Panc1 (cell line): ENCODE results near the gene GJB2. TPM values are rescaled to one million over a fixed set of nuclear protein-coding genes. Genes with fewer than 3 reads are reported as not detected.
A peak's percentile ranks its signal among the peaks of the same experiment; 100 is the strongest.

Source experiments
- ATAC-seq: fragments of 200-7000 bp; cut with Tn5 transposase; 2 replicates; pipeline ENCODE4 v1.9.1; 2020; ENCODE audit warnings: mild to moderate bottlenecking, moderate library complexity
- BruUV-seq: library from RNA; stranded (reverse); fragments of 400-500 nt; replicated peaks from 2 replicates; lab custom pipeline; 2021; lab: Mats Ljungman, UMichigan
- CTCF ChIA-PET: fragments of 300-600 bp; sonication (Branson Sonifier 250); formaldehyde crosslinking; loops from one replicate; lab custom pipeline; 2022; ENCODE audit warnings: antibody characterized with exemption; lab: Charles Lee
- POLR2A ChIA-PET: fragments of 300-600 bp; sonication (Branson Sonifier 250); formaldehyde crosslinking; loops from one replicate; lab custom pipeline; 2022; ENCODE audit warnings: antibody characterized with exemption; lab: Charles Lee
- DNase-seq: peaks from one replicate; pipeline ENCODE4 v3.0.0-alpha.2; 2010; ENCODE audit warnings: low read depth, low spot score
- H3K27ac ChIP-seq: 2 replicates; pipeline ENCODE4 v1.5.1; 2011; ENCODE audit warnings: mild to moderate bottlenecking, low read length, inconsistent platforms
- H3K27me3 ChIP-seq: fragments of 200-500 bp; sonication (Bioruptor generic); 2 replicates; pipeline ENCODE4 v1.6.0; 2014; ENCODE audit warnings: low read length, inconsistent platforms; ENCODE audit not compliant: control insufficient read depth, insufficient read depth
- H3K36me3 ChIP-seq: fragments of 200-500 bp; sonication (Bioruptor generic); 2 replicates; pipeline ENCODE4 v1.5.1; 2014; ENCODE audit warnings: inconsistent platforms, mild to moderate bottlenecking, low read length, moderate library complexity; ENCODE audit not compliant: control insufficient read depth, insufficient read depth
- H3K4me1 ChIP-seq: 2 replicates; pipeline ENCODE4 v1.5.1; 2011; ENCODE audit warnings: inconsistent platforms, mild to moderate bottlenecking, low read length, moderate library complexity; ENCODE audit not compliant: control insufficient read depth, insufficient read depth
- H3K4me3 ChIP-seq, 2 experiments: 2 replicates each; pipeline ENCODE4 v1.5.1; 2011 to 2012; ENCODE audit warnings: low read depth in 2 of 2, low read length in 2 of 2, mild to moderate bottlenecking in 2 of 2, inconsistent platforms in 1 of 2, moderate library complexity in 1 of 2
- H3K9me3 ChIP-seq: fragments of 200-500 bp; sonication (Bioruptor generic); 2 replicates; pipeline ENCODE4 v1.5.1; 2014; ENCODE audit warnings: low read depth, mild to moderate bottlenecking, inconsistent platforms, low read length, moderate library complexity; ENCODE audit not compliant: control insufficient read depth, insufficient read depth
- CTCF ChIP-seq: fragments of 450-650 bp; IDR thresholded peaks from 2 replicates; pipeline ENCODE4 v1.5.1; 2017; ENCODE audit warnings: mild to moderate bottlenecking
- POLR2AphosphoS5 ChIP-seq: IDR thresholded peaks from 2 replicates; pipeline ENCODE4 v1.6.1; 2012; ENCODE audit warnings: mild to moderate bottlenecking, low read depth, low read length, moderate library complexity
- SIN3A ChIP-seq: IDR thresholded peaks from 2 replicates; pipeline ENCODE4 v1.6.1; 2012; ENCODE audit warnings: low read depth, mild to moderate bottlenecking, low read length, moderate library complexity, borderline replicate concordance; ENCODE audit not compliant: insufficient read depth
- TCF7L2 ChIP-seq: IDR thresholded peaks from 2 replicates; pipeline ENCODE4 v1.6.1; 2011; ENCODE audit warnings: mild to moderate bottlenecking, low read depth, low read length, inconsistent platforms
- in situ Hi-C: cut with HindIII; loops from 2 replicates; pipeline ENCODE4 v1.10.0; 2016; ENCODE audit warnings: low sequenced_read_pairs, low pct_unique_long_range_greater_than_20kb
- intact Hi-C: fragments of 100-400 bp; cut with micrococcal nuclease; formaldehyde crosslinking; loops from one replicate; pipeline ENCODE4 v1.10.0; 2022; ENCODE audit not compliant: unreplicated experiment
- total RNA-seq: library from RNA; stranded (reverse); gene quantifications from one replicate; pipeline ENCODE4 v1.2.1, GENCODE V29; 2021; ENCODE audit not compliant: unreplicated experiment
- TF ChIP-seq, protein P1 (sequence below), 2 experiments: IDR thresholded peaks; 2 replicates each; pipeline ENCODE4 v1.6.1; 2011 to 2012; ENCODE audit warnings: low read depth in 2 of 2, control low read depth in 1 of 2, low read length in 1 of 2, mild to moderate bottlenecking in 1 of 2, moderate library complexity in 1 of 2; ENCODE audit not compliant: insufficient read depth in 1 of 2

GJB2 gene
- total RNA-seq, 1 experiment from 2014 or later: 54.2 TPM

GRCh38 chr13:20231839-20232555, 39.3 kb upstream of the GJB2 start, which contains the start of gene GJB6:
TSS of gene GJB6 (minus strand) at chr13:20232319. CDS start at chr13:20223480, 8,839 bp downstream.
- in situ Hi-C loops (no loop called here), intact Hi-C loops (no loop called here)
- Histone ChIP-seq H3K4me1 (no peaks in the 10 kb centered on the region), H3K9me3 (no peaks in the 10 kb centered on the region), H3K27me3 (peaks cover 3% of the 10 kb centered on the region), H3K27ac (no peak within 1 kb of the TSS), H3K4me3 (peak within 1 kb of the TSS; percentile 33 to 41), H3K36me3 (no peaks in the 10 kb centered on the region)
- no TSS peak for BruUV-seq
- DNase-seq (no peak), ATAC-seq (peak; percentile 75)
- ChIA-PET CTCF (no interaction called here), POLR2A (no interaction called here)
- TF ChIP-seq SIN3A (no peak), POLR2AphosphoS5 (no peak), TCF7L2 (no peak), CTCF (peak; percentile 41; the same call in 1 of the 2 replicates)
- TF ChIP-seq, protein P1, sequence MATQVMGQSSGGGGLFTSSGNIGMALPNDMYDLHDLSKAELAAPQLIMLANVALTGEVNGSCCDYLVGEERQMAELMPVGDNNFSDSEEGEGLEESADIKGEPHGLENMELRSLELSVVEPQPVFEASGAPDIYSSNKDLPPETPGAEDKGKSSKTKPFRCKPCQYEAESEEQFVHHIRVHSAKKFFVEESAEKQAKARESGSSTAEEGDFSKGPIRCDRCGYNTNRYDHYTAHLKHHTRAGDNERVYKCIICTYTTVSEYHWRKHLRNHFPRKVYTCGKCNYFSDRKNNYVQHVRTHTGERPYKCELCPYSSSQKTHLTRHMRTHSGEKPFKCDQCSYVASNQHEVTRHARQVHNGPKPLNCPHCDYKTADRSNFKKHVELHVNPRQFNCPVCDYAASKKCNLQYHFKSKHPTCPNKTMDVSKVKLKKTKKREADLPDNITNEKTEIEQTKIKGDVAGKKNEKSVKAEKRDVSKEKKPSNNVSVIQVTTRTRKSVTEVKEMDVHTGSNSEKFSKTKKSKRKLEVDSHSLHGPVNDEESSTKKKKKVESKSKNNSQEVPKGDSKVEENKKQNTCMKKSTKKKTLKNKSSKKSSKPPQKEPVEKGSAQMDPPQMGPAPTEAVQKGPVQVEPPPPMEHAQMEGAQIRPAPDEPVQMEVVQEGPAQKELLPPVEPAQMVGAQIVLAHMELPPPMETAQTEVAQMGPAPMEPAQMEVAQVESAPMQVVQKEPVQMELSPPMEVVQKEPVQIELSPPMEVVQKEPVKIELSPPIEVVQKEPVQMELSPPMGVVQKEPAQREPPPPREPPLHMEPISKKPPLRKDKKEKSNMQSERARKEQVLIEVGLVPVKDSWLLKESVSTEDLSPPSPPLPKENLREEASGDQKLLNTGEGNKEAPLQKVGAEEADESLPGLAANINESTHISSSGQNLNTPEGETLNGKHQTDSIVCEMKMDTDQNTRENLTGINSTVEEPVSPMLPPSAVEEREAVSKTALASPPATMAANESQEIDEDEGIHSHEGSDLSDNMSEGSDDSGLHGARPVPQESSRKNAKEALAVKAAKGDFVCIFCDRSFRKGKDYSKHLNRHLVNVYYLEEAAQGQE (IDR thresholded peaks at IDR 0.05; ENCODE audit: insufficient read depth in 1 of 2, low read depth in 2 of 2, low read length in 1 of 2): no peak

DNA sequence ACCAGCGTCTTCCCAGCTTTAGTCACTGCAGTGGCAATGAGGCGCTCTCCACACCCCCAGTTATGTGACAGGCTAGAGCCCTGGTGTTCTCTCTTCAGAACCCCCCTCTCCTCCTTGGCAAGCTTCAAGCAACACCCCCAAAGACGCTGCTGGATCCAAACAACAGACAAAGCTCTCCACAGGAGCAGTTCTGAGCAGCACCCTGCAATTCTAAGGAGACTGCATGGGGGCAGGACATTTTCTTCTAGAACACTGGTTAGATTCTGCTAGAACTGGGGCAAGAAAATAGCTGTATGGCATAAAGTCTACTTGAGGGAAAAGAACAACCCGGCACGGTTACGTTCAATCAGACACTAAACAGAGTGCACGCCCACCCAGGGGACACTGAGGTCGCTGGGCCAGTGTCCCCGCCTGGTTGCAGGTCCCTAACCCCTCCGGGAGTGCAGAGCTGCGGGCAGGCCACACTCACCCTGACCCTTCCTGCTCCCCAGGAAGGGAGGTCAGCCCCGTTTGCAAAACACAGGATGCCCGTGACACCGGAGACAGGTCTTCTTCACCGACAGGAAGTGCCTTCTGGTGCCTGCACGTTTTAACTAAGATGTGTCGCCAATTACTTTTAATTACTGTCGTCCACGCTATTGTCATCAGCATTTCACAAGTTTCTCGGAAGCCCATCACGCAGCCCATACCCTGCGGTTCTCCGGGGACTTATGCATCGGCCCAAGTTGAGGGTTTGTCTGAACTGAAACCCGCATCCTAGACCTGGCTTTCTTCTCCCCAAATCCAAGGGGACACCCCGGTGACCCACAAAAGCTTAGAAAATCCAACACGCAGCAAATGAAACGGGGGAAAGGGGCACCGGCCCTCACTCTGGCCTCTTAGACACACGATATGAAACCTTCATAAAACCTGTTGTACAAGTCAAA, 38.4 kb upstream of the GJB2 start:
- H3K4me3 ChIP-seq: peak overlapping the region; percentile 33 to 41
- intact Hi-C loops (no loop called here), in situ Hi-C loops (no loop called here)
- peaks cover 3% of the 10 kb centered on the region for H3K27me3 ChIP-seq
- ChIA-PET POLR2A (no interaction called here), CTCF (no interaction called here)
- TF ChIP-seq, protein P1 (IDR thresholded peaks at IDR 0.05; ENCODE audit: insufficient read depth in 1 of 2, low read depth in 2 of 2, low read length in 1 of 2): no peak
- no peak for TF ChIP-seq SIN3A
- H3K27ac ChIP-seq: no peak overlapping the region
- no peaks in the 10 kb centered on the region for H3K9me3 ChIP-seq
- ATAC-seq (no peak), DNase-seq (no peak)
- no peaks in the 10 kb centered on the region for H3K4me1 ChIP-seq
- H3K36me3 ChIP-seq: no peaks in the 10 kb centered on the region
- no TSS peak for BruUV-seq
